K562 (cell line): Measurements from ENCODE around the gene SAMD14. TPM values are rescaled to one million over a fixed set of nuclear protein-coding genes. Genes with fewer than 3 reads are reported as not detected.

Experiments used
- ATAC-seq: fragments of 200-7000 bp; cut with Tn5 transposase; 3 replicates; pipeline ENCODE4 v1.9.1; 2020; ENCODE audit warnings: moderate library complexity
- BruUV-seq: library from RNA; stranded (reverse); fragments of 400-500 nt; replicated peaks from 2 replicates; lab custom pipeline; 2021; lab: Mats Ljungman, UMichigan
- CTCF ChIA-PET: fragments of 300-600 bp; formaldehyde crosslinking; extraction: SDS; loops from one replicate; lab custom pipeline; 2021; ENCODE audit warnings: low intra/inter-chr PET ratio; lab: Yijun Ruan, JAX
- POLR2A ChIA-PET: fragments of 300-600, 350-650 bp; sonication (Branson Sonifier 250); formaldehyde crosslinking; extraction: SDS; loops from one replicate; lab custom pipeline; 2021; ENCODE audit warnings: antibody characterized with exemption, inconsistent platforms; lab: Yijun Ruan, JAX
- DNase-seq, 4 experiments: peaks; one replicate each; pipeline versions ENCODE4 v3.0.0 to v3.0.0-alpha.2; 2011 to 2018; ENCODE audit warnings: low spot score in 3 of 4, mixed read lengths in 3 of 4; ENCODE audit errors: extremely low read depth in 1 of 4
- FAIRE-seq: peaks from 2 replicates; lab custom pipeline; 2011; peaks lifted over from hg19 to GRCh38; lab: Jason Lieb, UNC
- H2AFZ ChIP-seq: 2 replicates; pipeline ENCODE4 v1.6.0; 2011; ENCODE audit warnings: low read depth, low read length, control low read depth, inconsistent platforms
- H3K27ac ChIP-seq: fragments of 200-600 bp; 3 replicates; pipeline ENCODE4 v1.8.0; 2011; ENCODE audit warnings: low read depth, mild to moderate bottlenecking, control low read depth, inconsistent platforms, low read length, moderate library complexity, mixed read lengths; ENCODE audit errors: extremely low read depth
- H3K27me3 ChIP-seq, 2 experiments: fragments of 300-600 bp in 1 of 2; 2 replicates in 1 of 2; 3 replicates in 1 of 2; pipeline versions ENCODE4 v1.6.0 to v1.8.0; 2011; ENCODE audit warnings: inconsistent platforms in 2 of 2, low read length in 2 of 2, mild to moderate bottlenecking in 1 of 2, mixed read lengths in 1 of 2, moderate library complexity in 1 of 2; ENCODE audit not compliant: control insufficient read depth in 2 of 2, insufficient read depth in 2 of 2
- H3K36me3 ChIP-seq: fragments of 300-600 bp; 3 replicates; pipeline ENCODE4 v1.8.0; 2011; ENCODE audit warnings: mild to moderate bottlenecking, low read length, inconsistent platforms; ENCODE audit not compliant: control insufficient read depth, insufficient read depth
- H3K4me1 ChIP-seq, 2 experiments: fragments of 200-600 bp in 1 of 2; replicated peaks in 1 of 2; 2 replicates in 1 of 2; 3 replicates in 1 of 2; pipeline versions ENCODE4 v1.5.1 to v1.8.0; 2011; ENCODE audit warnings: inconsistent platforms in 2 of 2, low read length in 2 of 2, mild to moderate bottlenecking in 1 of 2, mixed read lengths in 1 of 2, moderate library complexity in 1 of 2; ENCODE audit not compliant: control insufficient read depth in 2 of 2, insufficient read depth in 2 of 2
- H3K4me2 ChIP-seq: 2 replicates; pipeline ENCODE4 v1.6.1; 2011; ENCODE audit warnings: low read length, control low read depth, inconsistent platforms, mixed read lengths; ENCODE audit not compliant: insufficient read depth
- H3K4me3 ChIP-seq: fragments of 200-600 bp; sonication (generic), shearing (Covaris generic); 2 replicates; pipeline ENCODE4 v1.5.1; 2016; ENCODE audit warnings: control low read depth, inconsistent platforms
- H3K79me2 ChIP-seq: fragments of 200-600 bp; 3 replicates; pipeline ENCODE4 v1.8.0; 2011; ENCODE audit warnings: low read length, inconsistent platforms; ENCODE audit not compliant: control insufficient read depth, insufficient read depth
- H3K9ac ChIP-seq, 2 experiments: 2 replicates each; pipeline versions ENCODE4 v1.6.0 to v1.6.1; 2011; ENCODE audit warnings: low read depth in 2 of 2, low read length in 2 of 2, control low read depth in 1 of 2, inconsistent platforms in 1 of 2, mild to moderate bottlenecking in 1 of 2, mixed read lengths in 1 of 2; ENCODE audit not compliant: insufficient read depth in 1 of 2
- H3K9me1 ChIP-seq: one replicate; pipeline ENCODE4 v1.6.0; 2011; ENCODE audit warnings: inconsistent platforms, mild to moderate bottlenecking, low read length, moderate library complexity; ENCODE audit not compliant: control insufficient read depth, insufficient read depth
- H3K9me3 ChIP-seq: replicated peaks from 2 replicates; pipeline ENCODE4 v1.5.1; 2011; ENCODE audit warnings: low read depth, low read length, inconsistent platforms; ENCODE audit not compliant: control insufficient read depth, insufficient read depth
- H4K20me1 ChIP-seq: replicated peaks from 2 replicates; pipeline ENCODE4 v1.6.1; 2011; ENCODE audit warnings: low read length, inconsistent platforms, mixed read lengths; ENCODE audit not compliant: control insufficient read depth, insufficient read depth
- EGR1 ChIP-seq: fragments of 450-650 bp; conservative IDR thresholded peaks from 2 replicates; pipeline ENCODE4 v1.6.1; 2017; ENCODE audit warnings: mild to moderate bottlenecking
- KAT2B ChIP-seq: IDR thresholded peaks from one replicate; pipeline ENCODE4 v1.6.1; 2012; ENCODE audit warnings: low read depth, mild to moderate bottlenecking, control low read depth, inconsistent platforms, low read length, moderate library complexity
- MEF2A ChIP-seq: IDR thresholded peaks from 2 replicates; pipeline ENCODE4 v1.6.1; 2011; ENCODE audit warnings: low read depth, mild to moderate bottlenecking, low read length, moderate library complexity; ENCODE audit not compliant: control insufficient read depth
- MEF2D ChIP-seq: conservative IDR thresholded peaks from 2 replicates; pipeline ENCODE4 v1.6.1; 2016; ENCODE audit warnings: low read depth, missing genetic modification characterization, missing compliant biosample characterization
- WGBS: fragments of 100-300 bp; shearing (Covaris generic); methylation state at CpG from one replicate; pipeline ENCODE4 v1.1.6; 2016; ENCODE audit warnings: low coverage, mixed read lengths; ENCODE audit not compliant: insufficient coverage; ENCODE audit errors: missing lambda C conversion rate; 5-methylcytosine and 5-hydroxymethylcytosine counted together
- in situ Hi-C: fragments of 300-500 bp; cut with MboI; formaldehyde crosslinking; loops from 4 replicates; pipeline ENCODE4 v1.15.0; 2018; ENCODE audit warnings: inconsistent platforms, mixed read lengths
- intact Hi-C: fragments of 100-400 bp; cut with micrococcal nuclease; formaldehyde crosslinking; loops from 2 replicates; pipeline ENCODE4 v1.14.2; 2022
- polyA plus RNA-seq, 8 experiments: library from polyadenylated mRNA; depleted of rRNA in 4 of 8; stranded (reverse) in 5 of 8; unstranded in 3 of 8; fragments of >200 nt; fragmentation: Nextera tagmentation in 2 of 8; fragmentation: Illumina TruSeq in 1 of 8; extraction: Ambion mirVana in 2 of 8; extraction: Trizol in 1 of 8; gene quantifications; 2 replicates each; pipeline versions ENCODE4 v1.2.1 to v1.2.3, GENCODE V29; 2011 to 2014; ENCODE audit warnings: inconsistent platforms in 1 of 8, missing spikeins in 1 of 8
- total RNA-seq, 7 experiments: library from RNA; depleted of rRNA in 6 of 7; stranded (reverse); fragments of >200 nt in 6 of 7; fragmentation: Illumina TruSeq in 2 of 7; extraction: Trizol in 2 of 7; gene quantifications; 2 replicates each; pipeline versions ENCODE4 v1.2.1 to v1.2.3, GENCODE V29; 2011 to 2021; ENCODE audit warnings: low replicate concordance in 1 of 7

Gene SAMD14
- total and polyA plus RNA-seq, 9 of the 15 experiments (the other 6 are each of a cell fraction or from before 2014, with no cell fraction given): 0.04 to 0.07 TPM; not detected in 7

DNA sequence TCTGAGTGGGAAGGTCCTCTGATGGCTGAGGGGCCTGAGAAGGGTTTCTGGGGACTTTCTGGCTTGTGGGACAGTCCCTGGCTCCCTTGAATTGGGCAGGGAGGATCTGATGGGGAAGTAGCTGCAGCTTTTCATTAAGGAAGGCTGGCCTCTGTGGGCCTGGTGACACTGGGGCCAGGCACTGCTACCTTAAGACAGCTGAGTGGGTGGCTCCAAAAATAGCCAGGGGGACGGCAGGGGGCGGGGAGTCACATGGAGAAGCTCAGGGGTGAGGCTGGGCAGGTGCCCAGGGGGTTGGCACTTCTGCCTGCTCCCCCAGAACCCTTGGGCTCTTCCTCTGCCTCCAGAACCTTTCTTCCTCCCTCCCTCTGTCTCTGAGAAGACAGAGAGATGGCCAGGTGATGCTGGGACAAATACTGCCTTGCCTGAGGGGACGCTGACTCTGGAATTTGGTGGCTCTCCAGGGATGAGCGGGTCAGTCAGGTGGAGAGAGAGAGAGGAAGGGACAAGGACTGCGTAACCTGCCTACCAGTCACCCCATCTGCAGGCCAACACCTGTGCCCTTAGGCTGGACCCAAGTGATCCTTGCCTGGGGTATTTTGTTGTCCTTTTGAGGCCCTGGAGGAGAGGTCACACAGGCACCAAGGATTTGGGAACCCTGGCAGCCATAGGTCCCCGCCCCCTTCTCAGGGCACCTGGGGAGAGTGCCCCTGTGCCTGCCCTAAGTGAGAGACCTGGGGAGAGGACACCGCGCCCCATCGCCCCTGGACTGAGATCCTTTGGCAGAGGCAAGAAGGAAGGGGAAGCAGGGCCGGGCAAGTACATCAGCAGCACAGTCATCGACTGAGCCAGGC lies 34.1 kb upstream of the SAMD14 start:
- no peaks in the 10 kb centered on the region; the same call in 1 of the 2 replicates for H4K20me1 ChIP-seq
- ATAC-seq: no peak
- no peak overlapping the region for H3K27ac ChIP-seq
- in situ Hi-C loops (no loop called here), intact Hi-C loops (no loop called here)
- ChIA-PET CTCF (no interaction called here), POLR2A (interaction anchor here (0.7 to 1.5 kb wide), 2 partner anchors 10 kb away, joined by 3 read pairs; no protein-coding TSS in a partner anchor)
- no peak overlapping the region for H3K9ac ChIP-seq
- FAIRE-seq: no peak
- peaks cover 10 to 32% of the 10 kb centered on the region in 2 experiments; a peak in 3 of 5 replicates for H3K4me1 ChIP-seq
- no peaks in the 10 kb centered on the region for H3K36me3 ChIP-seq
- no TSS peak for BruUV-seq
- no peak overlapping the region for H2AFZ ChIP-seq
- H3K9me3 ChIP-seq: no peaks in the 10 kb centered on the region
- H3K79me2 ChIP-seq: no peaks in the 10 kb centered on the region
- H3K4me2 ChIP-seq: no peak overlapping the region
- WGBS: 25% methylated on average over 11 of the region's 11 CpGs
- no peaks in the 10 kb centered on the region for H3K9me1 ChIP-seq
- peaks cover 0 to 7% of the 10 kb centered on the region in 2 experiments; a peak in 1 of 5 replicates for H3K27me3 ChIP-seq
- no peak overlapping the region for H3K4me3 ChIP-seq
- DNase-seq: no peak
- TF ChIP-seq MEF2D (tag): peak; percentile 67
- no peak for TF ChIP-seq KAT2B
- TF ChIP-seq EGR1: peak; percentile 52; the same call in 1 of the 2 replicates
- peak; percentile 77 for TF ChIP-seq MEF2A
